IMR-90 (cell line): ENCODE results near the gene SLX4IP. TPM values are rescaled to one million over a fixed set of nuclear protein-coding genes. Genes with fewer than 3 reads are reported as not detected.

Experiments
- ATAC-seq: fragments of 200-7000 bp; cut with Tn5 transposase; 2 replicates; pipeline ENCODE4 v1.9.1; 2020; ENCODE audit warnings: low read depth, mild to moderate bottlenecking, moderate library complexity
- BruUV-seq: library from RNA; stranded (reverse); fragments of 400-500 nt; replicated peaks from 2 replicates; lab custom pipeline; 2021; lab: Mats Ljungman, UMichigan
- CTCF ChIA-PET: fragments of 300-600 bp; formaldehyde crosslinking; extraction: SDS; loops from one replicate; lab custom pipeline; 2021; ENCODE audit warnings: antibody characterized with exemption; lab: Yijun Ruan, JAX
- POLR2A ChIA-PET: fragments of 300-600 bp; sonication (Branson Sonifier 250); formaldehyde crosslinking; loops from one replicate; lab custom pipeline; 2022; ENCODE audit warnings: antibody characterized with exemption; ENCODE audit not compliant: unreplicated experiment; lab: Charles Lee
- DNase-seq: peaks from one replicate; pipeline ENCODE4 v3.0.0; 2013
- H2AFZ ChIP-seq: replicated peaks from 2 replicates; pipeline ENCODE3; 2013; ENCODE audit warnings: low read length, mild to moderate bottlenecking; ENCODE audit not compliant: poor library complexity
- H2AK5ac ChIP-seq: 2 replicates; pipeline ENCODE4 v1.6.1; 2013; ENCODE audit warnings: low read depth, low read length, inconsistent platforms
- H2AK9ac ChIP-seq: replicated peaks from 2 replicates; pipeline ENCODE3; 2013; ENCODE audit warnings: mild to moderate bottlenecking, low read depth, low read length, moderate library complexity; ENCODE audit not compliant: poor library complexity
- H2BK120ac ChIP-seq: 2 replicates; pipeline ENCODE4 v1.6.1; 2013; ENCODE audit warnings: low read depth, low read length, inconsistent platforms
- H2BK15ac ChIP-seq: 3 replicates; pipeline ENCODE4 v1.6.1; 2013; ENCODE audit warnings: low read depth, low read length, inconsistent platforms
- H2BK20ac ChIP-seq: 2 replicates; pipeline ENCODE4 v1.6.1; 2013; ENCODE audit warnings: low read depth, mild to moderate bottlenecking, inconsistent platforms, low read length, moderate library complexity
- H2BK5ac ChIP-seq: 2 replicates; pipeline ENCODE4 v1.6.1; 2013; ENCODE audit warnings: mild to moderate bottlenecking, low read depth, low read length, inconsistent platforms; ENCODE audit not compliant: poor library complexity, severe bottlenecking
- H3K14ac ChIP-seq: replicated peaks from 2 replicates; pipeline ENCODE4 v1.6.1; 2013; ENCODE audit warnings: low read depth, low read length, inconsistent platforms
- H3K18ac ChIP-seq: 2 replicates; pipeline ENCODE4 v1.6.1; 2013; ENCODE audit warnings: low read depth, low read length, control low read depth
- H3K23ac ChIP-seq: 2 replicates; pipeline ENCODE4 v1.6.1; 2013; ENCODE audit warnings: low read depth, low read length, inconsistent platforms
- H3K27ac ChIP-seq: 2 replicates; pipeline ENCODE4 v1.5.1; 2013; ENCODE audit warnings: mild to moderate bottlenecking, control low read depth, low read length; ENCODE audit not compliant: insufficient read depth
- H3K27me3 ChIP-seq: 2 replicates; pipeline ENCODE4 v1.6.1; 2013; ENCODE audit warnings: low read length; ENCODE audit not compliant: control insufficient read depth, insufficient read depth
- H3K36me3 ChIP-seq: 2 replicates; pipeline ENCODE4 v1.6.1; 2013; ENCODE audit warnings: low read length, mixed read lengths; ENCODE audit not compliant: control insufficient read depth, insufficient read depth
- H3K4ac ChIP-seq: 2 replicates; pipeline ENCODE4 v1.6.1; 2013; ENCODE audit warnings: low read depth, low read length, inconsistent platforms
- H3K4me1 ChIP-seq: 2 replicates; pipeline ENCODE4 v1.6.1; 2013; ENCODE audit warnings: low read length, mixed read lengths; ENCODE audit not compliant: control insufficient read depth, insufficient read depth
- H3K4me2 ChIP-seq: 2 replicates; pipeline ENCODE4 v1.6.1; 2013; ENCODE audit warnings: low read depth, mild to moderate bottlenecking, control low read depth, low read length, moderate library complexity
- H3K4me3 ChIP-seq: 2 replicates; pipeline ENCODE4 v1.5.1; 2013; ENCODE audit warnings: low read depth, mild to moderate bottlenecking, control low read depth, low read length, moderate library complexity; ENCODE audit not compliant: insufficient read depth
- H3K56ac ChIP-seq: 2 replicates; pipeline ENCODE4 v1.6.1; 2013; ENCODE audit warnings: low read length, inconsistent platforms; ENCODE audit not compliant: insufficient read depth; ENCODE audit errors: extremely low read depth
- H3K79me1 ChIP-seq, 2 experiments: 2 replicates each; pipeline ENCODE4 v1.6.1; 2013; ENCODE audit warnings: low read length in 2 of 2, inconsistent platforms in 1 of 2, low read depth in 1 of 2
- H3K9ac ChIP-seq: 2 replicates; pipeline ENCODE4 v1.6.1; 2013; ENCODE audit warnings: low read depth, low read length, control low read depth
- H3K9me1 ChIP-seq: 2 replicates; pipeline ENCODE4 v1.6.1; 2013; ENCODE audit warnings: low read length, inconsistent platforms; ENCODE audit not compliant: insufficient read depth
- H3K9me3 ChIP-seq: 2 replicates; pipeline ENCODE4 v1.6.1; 2013; ENCODE audit warnings: low read length; ENCODE audit not compliant: control insufficient read depth, insufficient read depth
- H4K20me1 ChIP-seq: 2 replicates; pipeline ENCODE4 v1.6.1; 2013; ENCODE audit warnings: low read length, inconsistent platforms; ENCODE audit not compliant: insufficient read depth
- H4K5ac ChIP-seq: 2 replicates; pipeline ENCODE4 v1.6.1; 2013; ENCODE audit warnings: mild to moderate bottlenecking, low read depth, low read length, control low read depth
- H4K8ac ChIP-seq, 2 experiments: 2 replicates each; pipeline ENCODE4 v1.6.1; 2013; ENCODE audit warnings: low read depth in 2 of 2, low read length in 2 of 2, control low read depth in 1 of 2, inconsistent platforms in 1 of 2
- H4K91ac ChIP-seq: 2 replicates; pipeline ENCODE4 v1.6.1; 2013; ENCODE audit warnings: low read depth, low read length, inconsistent platforms; ENCODE audit not compliant: insufficient read depth
- BHLHE40 ChIP-seq: fragments of 150-350 bp; IDR thresholded peaks from 2 replicates; pipeline ENCODE4 v1.6.1; 2016; ENCODE audit warnings: mild to moderate bottlenecking, low read depth, low read length
- CEBPB ChIP-seq: IDR thresholded peaks from 2 replicates; pipeline ENCODE4 v1.6.1; 2012; ENCODE audit warnings: low read depth, low read length, improper control_type of control experiment
- FOS ChIP-seq: fragments of 150-350 bp; IDR thresholded peaks from 2 replicates; pipeline ENCODE4 v1.6.1; 2016; ENCODE audit warnings: low read depth, low read length
- MAFK ChIP-seq: IDR thresholded peaks from 2 replicates; pipeline ENCODE4 v1.6.1; 2012; ENCODE audit warnings: low read depth, low read length, improper control_type of control experiment
- MXI1 ChIP-seq: IDR thresholded peaks from 2 replicates; pipeline ENCODE4 v1.6.1; 2012; ENCODE audit warnings: low read depth, mild to moderate bottlenecking, low read length, moderate library complexity, borderline replicate concordance
- NFE2L2 ChIP-seq: fragments of 150-350 bp; IDR thresholded peaks from 2 replicates; pipeline ENCODE4 v1.6.1; 2016; ENCODE audit warnings: low read depth, mild to moderate bottlenecking, low read length
- POLR2A ChIP-seq: IDR thresholded peaks from 2 replicates; pipeline ENCODE4 v1.6.1; 2012; ENCODE audit warnings: mild to moderate bottlenecking, low read depth, low read length
- RAD21 ChIP-seq: IDR thresholded peaks from 2 replicates; pipeline ENCODE4 v1.6.1; 2012; ENCODE audit warnings: low read length, improper control_type of control experiment
- RCOR1 ChIP-seq: IDR thresholded peaks from 2 replicates; pipeline ENCODE4 v1.6.1; 2012; ENCODE audit warnings: mild to moderate bottlenecking, low read length, improper control_type of control experiment; ENCODE audit not compliant: insufficient replicate concordance
- RFX5 ChIP-seq: IDR thresholded peaks from 2 replicates; pipeline ENCODE4 v1.8.0; 2012; ENCODE audit warnings: low read depth, mild to moderate bottlenecking, low read length, moderate library complexity
- SMC3 ChIP-seq: fragments of 150-350 bp; IDR thresholded peaks from 2 replicates; pipeline ENCODE4 v1.6.1; 2016; ENCODE audit warnings: low read depth, mild to moderate bottlenecking, antibody characterized with exemption, low read length, moderate library complexity
- WGBS, 2 experiments: methylation state at CpG; one replicate each; pipeline versions ENCODE4 v1.1.5 to v1.1.7; 2013; ENCODE audit warnings: missing lambda C conversion rate in 2 of 2; ENCODE audit not compliant: insufficient read length in 1 of 2; ENCODE audit errors: extremely low coverage in 2 of 2; 5-methylcytosine and 5-hydroxymethylcytosine counted together
- dilution Hi-C: fragments of 300-500 bp; cut with HindIII; formaldehyde crosslinking; loops from one replicate; pipeline ENCODE4 v1.14.3; 2018; ENCODE audit warnings: low sequenced_read_pairs; ENCODE audit not compliant: unreplicated experiment
- in situ Hi-C: fragments of 300-500 bp; cut with MboI; formaldehyde crosslinking; loops from 3 replicates; pipeline ENCODE4 v1.14.3; 2019; ENCODE audit warnings: low sequenced_read_pairs, inconsistent platforms, mixed read lengths
- intact Hi-C: fragments of 100-400 bp; cut with micrococcal nuclease; formaldehyde crosslinking; loops from 2 replicates; pipeline ENCODE4 v1.10.0; 2022
- polyA plus RNA-seq, 3 experiments: library from polyadenylated mRNA; depleted of rRNA; stranded (reverse); fragments of >200 nt; gene quantifications; 2 replicates each; pipeline ENCODE4 v1.2.3, GENCODE V29; 2012; ENCODE audit warnings: low replicate concordance in 1 of 3
- total RNA-seq: library from RNA; depleted of rRNA; stranded (reverse); fragments of >200 nt; gene quantifications from 2 replicates; pipeline ENCODE4 v1.2.3, GENCODE V29; 2012
- TF ChIP-seq, protein P1 (sequence below): conservative IDR thresholded peaks from 2 replicates; pipeline ENCODE4 v1.5.1; 2012; ENCODE audit warnings: mild to moderate bottlenecking, low read depth, low read length, improper control_type of control experiment
- TF ChIP-seq, protein P2 (sequence below): fragments of 150-350 bp; IDR thresholded peaks from 2 replicates; pipeline ENCODE4 v1.6.1; 2017; ENCODE audit warnings: mild to moderate bottlenecking, antibody characterized with exemption, low read length, low read depth
- TF ChIP-seq, protein P3 (sequence below): fragments of 150-350 bp; IDR thresholded peaks from 2 replicates; pipeline ENCODE4 v1.6.1; 2016; ENCODE audit warnings: low read depth, mild to moderate bottlenecking, low read length, moderate library complexity, borderline replicate concordance

SLX4IP gene
- total and polyA plus RNA-seq, 2 of the 4 experiments (the other 2 are of a cell fraction), result 1.3 to 5.9 TPM

DNA sequence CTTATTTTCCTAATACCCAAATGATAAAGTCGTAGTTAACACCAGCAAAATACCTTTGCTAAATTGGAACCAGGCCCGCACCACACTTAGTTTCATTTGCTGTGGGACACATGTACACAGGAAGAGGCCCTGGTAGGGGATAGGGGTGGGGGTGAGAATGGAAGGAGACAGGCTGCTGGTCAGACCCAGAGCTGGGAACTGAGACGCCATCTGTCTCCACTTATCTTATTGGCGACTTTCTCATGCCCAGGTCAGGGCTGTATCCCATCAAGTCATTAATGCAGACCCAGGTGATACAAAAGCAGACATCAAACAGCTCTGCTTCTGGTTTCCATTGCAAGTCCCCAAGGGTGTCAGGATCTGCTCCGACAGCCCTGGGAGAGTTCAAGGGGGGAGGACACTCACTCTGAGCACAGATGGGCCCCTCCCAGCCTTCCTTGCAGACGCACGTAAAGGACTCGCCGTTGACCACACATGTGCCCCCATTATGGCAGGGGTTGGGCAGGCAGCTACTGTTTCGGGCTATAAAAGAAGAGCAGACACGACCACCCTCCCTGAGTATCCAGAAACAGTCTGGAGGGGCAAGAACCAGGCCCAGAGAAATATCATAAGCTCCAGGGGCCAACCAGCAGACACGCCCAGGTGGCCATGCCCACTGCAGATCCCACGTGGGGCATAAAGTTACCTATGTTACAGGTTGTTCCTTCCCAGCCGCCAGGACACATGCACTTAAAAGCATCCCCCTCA lies 209.5 kb downstream of the SLX4IP start:
- H2BK20ac ChIP-seq, result no peak overlapping the region
- H3K27me3 ChIP-seq, result no peaks in the 10 kb centered on the region
- H3K4ac ChIP-seq, result no peak overlapping the region
- no peak overlapping the region for H3K23ac ChIP-seq
- ATAC-seq (no peak), DNase-seq (no peak)
- POLR2A ChIA-PET, result no interaction called here
- H3K9me1 ChIP-seq, result peaks cover 21% of the 10 kb centered on the region; the same call in 1 of the 2 replicates
- H2AK9ac ChIP-seq, result no peak overlapping the region
- H3K9me3 ChIP-seq, result no peaks in the 10 kb centered on the region
- H3K79me1 ChIP-seq, result peaks cover 7 to 28% of the 10 kb centered on the region in 2 experiments; a peak in 3 of 4 replicates
- no peak overlapping the region for H2AFZ ChIP-seq
- H4K91ac ChIP-seq, result no peak overlapping the region
- H3K4me3 ChIP-seq, result no peak overlapping the region
- in situ Hi-C loops (loop anchor here (5.0 kb wide), 1 partner anchor 82 kb away; no protein-coding TSS in a partner anchor), dilution Hi-C loops (no loop called here), intact Hi-C loops (loop anchor here (5.0 kb wide), 1 partner anchor 177 kb away; no protein-coding TSS in a partner anchor)
- H2BK15ac ChIP-seq, result no peak overlapping the region
- H4K20me1 ChIP-seq, result no peaks in the 10 kb centered on the region; the same call in 1 of the 2 replicates
- no peak overlapping the region for H3K18ac ChIP-seq
- no peak overlapping the region for H2BK120ac ChIP-seq
- no peak overlapping the region for H3K9ac ChIP-seq
- no TSS peak for BruUV-seq
- no peak overlapping the region for H4K8ac ChIP-seq
- CTCF ChIA-PET, result no interaction called here
- WGBS, 2 experiments, result 100% methylated on average over 3 of the region's 14 CpGs; no CpG with 5 or more reads in 1 of the 2 experiments
- TF ChIP-seq FOS, result no peak
- TF ChIP-seq, protein P1, sequence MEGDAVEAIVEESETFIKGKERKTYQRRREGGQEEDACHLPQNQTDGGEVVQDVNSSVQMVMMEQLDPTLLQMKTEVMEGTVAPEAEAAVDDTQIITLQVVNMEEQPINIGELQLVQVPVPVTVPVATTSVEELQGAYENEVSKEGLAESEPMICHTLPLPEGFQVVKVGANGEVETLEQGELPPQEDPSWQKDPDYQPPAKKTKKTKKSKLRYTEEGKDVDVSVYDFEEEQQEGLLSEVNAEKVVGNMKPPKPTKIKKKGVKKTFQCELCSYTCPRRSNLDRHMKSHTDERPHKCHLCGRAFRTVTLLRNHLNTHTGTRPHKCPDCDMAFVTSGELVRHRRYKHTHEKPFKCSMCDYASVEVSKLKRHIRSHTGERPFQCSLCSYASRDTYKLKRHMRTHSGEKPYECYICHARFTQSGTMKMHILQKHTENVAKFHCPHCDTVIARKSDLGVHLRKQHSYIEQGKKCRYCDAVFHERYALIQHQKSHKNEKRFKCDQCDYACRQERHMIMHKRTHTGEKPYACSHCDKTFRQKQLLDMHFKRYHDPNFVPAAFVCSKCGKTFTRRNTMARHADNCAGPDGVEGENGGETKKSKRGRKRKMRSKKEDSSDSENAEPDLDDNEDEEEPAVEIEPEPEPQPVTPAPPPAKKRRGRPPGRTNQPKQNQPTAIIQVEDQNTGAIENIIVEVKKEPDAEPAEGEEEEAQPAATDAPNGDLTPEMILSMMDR, result no peak
- no peak for TF ChIP-seq MAFK
- TF ChIP-seq POLR2A, result no peak
- no peak for TF ChIP-seq RCOR1
- TF ChIP-seq, protein P2, sequence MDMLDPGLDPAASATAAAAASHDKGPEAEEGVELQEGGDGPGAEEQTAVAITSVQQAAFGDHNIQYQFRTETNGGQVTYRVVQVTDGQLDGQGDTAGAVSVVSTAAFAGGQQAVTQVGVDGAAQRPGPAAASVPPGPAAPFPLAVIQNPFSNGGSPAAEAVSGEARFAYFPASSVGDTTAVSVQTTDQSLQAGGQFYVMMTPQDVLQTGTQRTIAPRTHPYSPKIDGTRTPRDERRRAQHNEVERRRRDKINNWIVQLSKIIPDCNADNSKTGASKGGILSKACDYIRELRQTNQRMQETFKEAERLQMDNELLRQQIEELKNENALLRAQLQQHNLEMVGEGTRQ, result no peak
- TF ChIP-seq RAD21, result no peak
- TF ChIP-seq SMC3, result no peak
- TF ChIP-seq MXI1, result no peak
- TF ChIP-seq, protein P3, sequence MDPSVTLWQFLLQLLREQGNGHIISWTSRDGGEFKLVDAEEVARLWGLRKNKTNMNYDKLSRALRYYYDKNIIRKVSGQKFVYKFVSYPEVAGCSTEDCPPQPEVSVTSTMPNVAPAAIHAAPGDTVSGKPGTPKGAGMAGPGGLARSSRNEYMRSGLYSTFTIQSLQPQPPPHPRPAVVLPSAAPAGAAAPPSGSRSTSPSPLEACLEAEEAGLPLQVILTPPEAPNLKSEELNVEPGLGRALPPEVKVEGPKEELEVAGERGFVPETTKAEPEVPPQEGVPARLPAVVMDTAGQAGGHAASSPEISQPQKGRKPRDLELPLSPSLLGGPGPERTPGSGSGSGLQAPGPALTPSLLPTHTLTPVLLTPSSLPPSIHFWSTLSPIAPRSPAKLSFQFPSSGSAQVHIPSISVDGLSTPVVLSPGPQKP, result no peak
- no peak for TF ChIP-seq BHLHE40
- no peak for TF ChIP-seq RFX5
- TF ChIP-seq NFE2L2, result no peak
- no peak for TF ChIP-seq CEBPB
- no peak overlapping the region for H4K5ac ChIP-seq
- H3K56ac ChIP-seq, result no peak overlapping the region
- H2AK5ac ChIP-seq, result no peak overlapping the region
- no peak overlapping the region for H3K4me2 ChIP-seq
- peaks cover 14% of the 10 kb centered on the region for H3K4me1 ChIP-seq
- H2BK5ac ChIP-seq, result no peak overlapping the region
- 0 out of 2 replicates have a peak overlapping the region, but pooled peaks have one; percentile 35 for H3K14ac ChIP-seq
- no peak overlapping the region for H3K27ac ChIP-seq
- peaks cover 92% of the 10 kb centered on the region for H3K36me3 ChIP-seq
